COLO829 (cell line): ENCODE data around the gene STH.

Experiments
- DNase-seq: peaks from one replicate; pipeline ENCODE4 v3.0.0; 2012; ENCODE audit warnings: low spot score

Gene STH

GRCh38 chr17:45967378-45967777 lies 31.7 kb upstream of the STH start:
- DNase-seq, result no peak

- no peak for DNase-seq
Observed at GRCh38 chr17:45968732-45969131, 30.3 kb upstream of the STH start.

- DNase-seq, result no peak
Observed at GRCh38 chr17:45969726-45970125, 29.3 kb upstream of the STH start.

- DNase-seq, result no peak
Observed at GRCh38 chr17:45970659-45971058, 28.4 kb upstream of the STH start.

GRCh38 chr17:45971698-45972141 lies 27.3 kb upstream of the STH start:
- no peak for DNase-seq

GRCh38 chr17:45972531-45972930 lies 26.5 kb upstream of the STH start:
- no peak for DNase-seq

GRCh38 chr17:45973099-45973780 lies 25.8 kb upstream of the STH start:
- DNase-seq, result no peak

GRCh38 chr17:45973946-45974859 lies 24.8 kb upstream of the STH start:
- DNase-seq, result no peak

GRCh38 chr17:45974916-45975630 lies 24.0 kb upstream of the STH start:
- no peak for DNase-seq

- no peak for DNase-seq
Observed at GRCh38 chr17:45975640-45976295, 23.3 kb upstream of the STH start.

- DNase-seq, result no peak
Observed at GRCh38 chr17:45976391-45976754, 22.7 kb upstream of the STH start.

- no peak for DNase-seq
Observed at GRCh38 chr17:45976755-45977505, 22.1 kb upstream of the STH start.

- no peak for DNase-seq
Observed at GRCh38 chr17:45977506-45977824, 21.6 kb upstream of the STH start.

- DNase-seq, result no peak
Observed at GRCh38 chr17:45977976-45978626, 20.9 kb upstream of the STH start.

GRCh38 chr17:45979137-45979536 lies 19.9 kb upstream of the STH start:
- no peak for DNase-seq

- DNase-seq, result no peak
Observed at GRCh38 chr17:45980855-45981254, 18.2 kb upstream of the STH start.

- DNase-seq, result no peak
Observed at GRCh38 chr17:45981306-45981705, 17.7 kb upstream of the STH start.

- DNase-seq, result no peak
Observed at GRCh38 chr17:45982791-45983613, 16.0 kb upstream of the STH start.

GRCh38 chr17:45983614-45984310 lies 15.3 kb upstream of the STH start:
- no peak for DNase-seq

GRCh38 chr17:45984368-45984767 lies 14.7 kb upstream of the STH start:
- no peak for DNase-seq
